SK-N-MC (cell line): ENCODE measurements around the gene KCNIP2.

ENCODE experiments used
- DNase-seq: peaks from one replicate; pipeline ENCODE4 v3.0.0-alpha.2; 2011; ENCODE audit warnings: low read depth, low spot score
- H3K27ac ChIP-seq: fragments of 200-600 bp; sonication (generic); 2 replicates; pipeline ENCODE4 v1.5.1; 2016; ENCODE audit warnings: mixed run types
- H3K36me3 ChIP-seq: fragments of 200-600 bp; sonication (generic); 2 replicates; pipeline ENCODE4 v1.6.1; 2017; ENCODE audit warnings: antibody characterized with exemption, low read length, mixed read lengths; ENCODE audit not compliant: insufficient read depth
- H3K4me3 ChIP-seq: fragments of 200-600 bp; sonication (generic); 2 replicates; pipeline ENCODE4 v1.5.1; 2016
- H3K9ac ChIP-seq: fragments of 200-600 bp; sonication (generic); 2 replicates; pipeline ENCODE4 v1.8.0; 2017; ENCODE audit warnings: mixed run types, mixed read lengths; ENCODE audit not compliant: insufficient read length
- H3K9me3 ChIP-seq: fragments of 200-600 bp; sonication (generic); 2 replicates; pipeline ENCODE4 v1.6.1; 2017; ENCODE audit warnings: low read depth, mild to moderate bottlenecking, antibody characterized with exemption, low read length, moderate library complexity, mixed read lengths
- EZH2 ChIP-seq: fragments of 200-600 bp; sonication (generic); IDR thresholded peaks from one replicate; pipeline ENCODE4 v1.6.1; 2017; ENCODE audit warnings: antibody characterized with exemption
- FOXP2 ChIP-seq: optimal IDR thresholded peaks from 2 replicates; pipeline ENCODE3; 2011; ENCODE audit warnings: mild to moderate bottlenecking, moderate library complexity; ENCODE audit not compliant: insufficient read depth; ENCODE audit errors: extremely low read length, control extremely low read depth
- POLR2AphosphoS5 ChIP-seq: IDR thresholded peaks from 2 replicates; pipeline ENCODE4 v1.6.1; 2012; ENCODE audit warnings: mild to moderate bottlenecking, low read depth, low read length, borderline replicate concordance

The KCNIP2 gene

GRCh38 chr10:101826852-101827434 is 16.7 kb downstream of the KCNIP2 start:
- Histone ChIP-seq H3K27ac (no peak overlapping the region), H3K4me3 (no peak overlapping the region), H3K9ac (no peak overlapping the region), H3K36me3 (no peaks in the 10 kb centered on the region), H3K9me3 (no peaks in the 10 kb centered on the region)
- DNase-seq = no peak
- TF ChIP-seq POLR2AphosphoS5 (no peak), EZH2 (no peak), FOXP2 (no peak)

- H3K9ac ChIP-seq = no peak overlapping the region
- no peak for TF ChIP-seq POLR2AphosphoS5
- no peak for TF ChIP-seq EZH2
- TF ChIP-seq FOXP2 = no peak
- H3K27ac ChIP-seq = no peak overlapping the region
- no peaks in the 10 kb centered on the region for H3K36me3 ChIP-seq
- DNase-seq = no peak
- H3K4me3 ChIP-seq = no peak overlapping the region
- H3K9me3 ChIP-seq = no peaks in the 10 kb centered on the region
Observed at GRCh38 chr10:101824736-101825135, 18.9 kb downstream of the KCNIP2 start.

- no peak for DNase-seq
Observed at GRCh38 chr10:101818872-101819633, 24.5 kb downstream of the KCNIP2 start.

GRCh38 chr10:101818119-101818871 is 25.3 kb downstream of the KCNIP2 start, which contains the start of gene OGA:
OGA (minus strand) TSS chr10:101818444; CDS start chr10:101818022, 422 bp downstream.
- Histone ChIP-seq H3K36me3 (no peaks in the 10 kb centered on the region), H3K27ac (peak within 1 kb of the TSS; percentile 68; the same call in 1 of the 2 replicates), H3K9me3 (no peaks in the 10 kb centered on the region), H3K4me3 (peak within 1 kb of the TSS; percentile 89), H3K9ac (peak within 1 kb of the TSS; percentile 88)
- TF ChIP-seq POLR2AphosphoS5 = peak; percentile 82
- TF ChIP-seq FOXP2 = peak; percentile 70
- TF ChIP-seq EZH2 = no peak
- peak; percentile 96 for DNase-seq

More at GRCh38 chr10:101818872-101819633, 24.5 kb downstream of the KCNIP2 start:
- H3K9ac ChIP-seq = peak overlapping the region; percentile 88
- H3K36me3 ChIP-seq = no peaks in the 10 kb centered on the region
- H3K4me3 ChIP-seq = peak overlapping the region; percentile 89
- TF ChIP-seq EZH2 (no peak), FOXP2 (no peak), POLR2AphosphoS5 (no peak)
- no peaks in the 10 kb centered on the region for H3K9me3 ChIP-seq
- H3K27ac ChIP-seq = peak overlapping the region; percentile 60; the same call in 1 of the 2 replicates

GRCh38 chr10:101817337-101818118 is 26.1 kb downstream of the KCNIP2 start:
- no peak for DNase-seq

GRCh38 chr10:101816913-101817336 is 26.7 kb downstream of the KCNIP2 start:
- DNase-seq = no peak
- H3K9ac ChIP-seq = peak overlapping the region; percentile 83
- peaks cover 5% of the 10 kb centered on the region; the same call in 1 of the 2 replicates for H3K36me3 ChIP-seq
- TF ChIP-seq FOXP2 (no peak), EZH2 (no peak), POLR2AphosphoS5 (no peak)
- no peaks in the 10 kb centered on the region for H3K9me3 ChIP-seq
- H3K27ac ChIP-seq = no peak overlapping the region
- H3K4me3 ChIP-seq = peak overlapping the region; percentile 85

More at GRCh38 chr10:101817337-101818118, 26.1 kb downstream of the KCNIP2 start:
- H3K36me3 ChIP-seq = peaks cover 4% of the 10 kb centered on the region; the same call in 1 of the 2 replicates
- H3K9me3 ChIP-seq = no peaks in the 10 kb centered on the region
- H3K4me3 ChIP-seq = peak overlapping the region; percentile 85
- H3K9ac ChIP-seq = peak overlapping the region; percentile 83
- TF ChIP-seq EZH2 (no peak), POLR2AphosphoS5 (no peak), FOXP2 (no peak)
- peak overlapping the region; percentile 68; the same call in 1 of the 2 replicates for H3K27ac ChIP-seq

GRCh38 chr10:101816376-101816775 is 27.2 kb downstream of the KCNIP2 start:
- H3K9me3 ChIP-seq = no peaks in the 10 kb centered on the region
- peak overlapping the region; percentile 85 for H3K4me3 ChIP-seq
- peaks cover 5% of the 10 kb centered on the region; the same call in 1 of the 2 replicates for H3K36me3 ChIP-seq
- TF ChIP-seq FOXP2 (no peak), EZH2 (no peak), POLR2AphosphoS5 (no peak)
- no peak overlapping the region for H3K27ac ChIP-seq
- DNase-seq = no peak
- H3K9ac ChIP-seq = peak overlapping the region; percentile 83
